Activated CD8-positive, alpha-beta memory T cell treated with anti-CD3 and anti-CD28 coated beads, Interleukin-2, amount 50 U/mL, for 1 hour (primary cell): ENCODE data around the gene CNTF.
"Not testable (repeated sequence)": the region's sequence is repeated elsewhere in the genome, so short reads cannot be mapped to it uniquely, and the experiment has no call there.

Experiments used
- DNase-seq: peaks from one replicate; pipeline ENCODE4 v3.0.0-alpha.2; 2020; ENCODE audit errors: extremely low read depth

The CNTF gene, protein sequence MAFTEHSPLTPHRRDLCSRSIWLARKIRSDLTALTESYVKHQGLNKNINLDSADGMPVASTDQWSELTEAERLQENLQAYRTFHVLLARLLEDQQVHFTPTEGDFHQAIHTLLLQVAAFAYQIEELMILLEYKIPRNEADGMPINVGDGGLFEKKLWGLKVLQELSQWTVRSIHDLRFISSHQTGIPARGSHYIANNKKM

DNA sequence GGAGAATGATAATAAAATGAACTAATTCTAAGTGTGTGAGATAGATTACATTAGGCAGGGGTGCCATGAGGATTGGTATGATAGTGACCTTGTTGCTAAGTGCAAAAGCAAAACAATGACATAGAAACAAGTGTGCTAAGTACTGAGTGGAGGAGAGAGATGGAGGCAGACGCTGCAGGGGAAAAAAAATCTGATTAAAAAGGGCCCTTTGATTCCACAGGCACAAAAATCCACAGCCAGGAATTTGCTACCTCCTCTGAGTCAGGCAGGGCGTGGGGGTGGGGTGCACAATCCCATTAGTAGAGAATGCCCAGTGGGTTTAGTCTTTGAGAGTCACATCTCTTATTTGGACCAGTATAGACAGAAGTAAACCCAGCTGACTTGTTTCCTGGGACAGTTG is at the start of gene CNTF:
Gene CNTF (plus strand): TSS at position 322 of the 400 bp plus-strand sequence. CDS start 88 bp downstream, outside the sequence.
- DNase-seq = no peak

DNA sequence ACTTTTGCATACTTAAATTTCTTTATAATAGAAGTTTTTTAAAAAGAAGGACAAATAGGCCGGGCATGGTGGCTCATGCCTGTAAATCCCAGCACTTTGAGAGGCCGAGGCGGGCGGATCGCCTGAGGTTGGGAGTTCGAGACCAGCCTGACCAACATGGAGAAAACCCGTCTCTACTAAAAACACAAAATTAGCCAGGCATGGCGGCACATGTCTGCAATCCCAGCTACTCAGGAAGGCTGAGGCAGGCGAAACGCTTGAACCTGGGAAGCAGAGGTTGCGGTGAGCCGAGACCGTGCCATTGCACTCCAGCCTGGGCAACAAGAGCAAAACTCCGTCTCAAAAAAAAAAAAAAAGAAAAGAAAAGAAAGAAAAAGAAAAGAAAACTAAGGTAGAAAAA is 49.6 kb upstream of the CNTF start:
- not testable (repeated sequence) for DNase-seq

DNA sequence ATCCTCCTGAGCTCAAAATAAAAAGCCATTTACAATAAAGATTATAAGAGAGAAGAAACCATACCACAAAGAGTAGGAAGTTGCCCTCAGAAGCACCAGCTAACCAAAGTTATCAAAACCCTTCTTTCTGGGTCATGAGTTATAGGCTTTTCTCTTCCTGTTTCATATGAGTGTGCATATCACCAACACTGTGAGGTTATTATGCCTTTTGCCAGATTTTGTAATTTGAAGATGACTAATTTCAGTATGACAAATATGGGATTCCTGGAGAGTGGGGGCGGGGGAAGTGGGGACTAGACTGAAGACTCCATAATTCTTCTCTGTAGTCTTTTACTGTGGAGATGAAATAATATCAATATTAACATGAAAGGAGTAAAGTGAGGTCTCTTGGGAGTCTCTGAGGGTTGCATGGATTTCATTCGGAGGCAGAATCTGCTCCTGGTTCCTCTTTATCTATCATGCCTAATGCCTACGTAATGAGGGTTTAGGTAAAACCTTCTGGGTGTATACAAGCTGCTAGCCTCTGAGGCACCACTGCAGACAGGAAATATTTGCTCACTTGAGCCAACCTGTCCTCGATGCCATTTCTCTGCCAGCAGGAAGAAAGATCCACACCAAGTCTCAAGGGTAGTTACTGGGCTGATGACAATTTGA is 48.9 kb upstream of the CNTF start:
- DNase-seq = no peak

DNA sequence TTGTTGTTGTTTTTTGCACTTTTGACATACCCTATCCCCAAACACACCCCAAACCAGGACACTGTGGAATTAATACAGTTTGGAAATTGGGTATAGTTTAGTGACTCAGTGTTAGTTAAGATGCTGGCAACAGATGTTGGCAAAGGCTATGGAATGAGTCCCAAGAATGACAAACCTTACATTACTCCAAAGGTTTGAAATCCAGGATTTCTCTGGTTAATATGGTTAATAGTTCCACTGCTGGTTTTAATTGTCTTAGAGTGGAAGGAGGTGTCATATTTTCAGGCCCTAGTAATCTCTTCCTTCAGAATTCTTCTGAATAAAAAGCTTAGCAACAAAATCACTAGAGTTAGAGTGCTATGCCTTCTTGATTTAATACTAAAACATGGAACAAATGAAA is 47.6 kb upstream of the CNTF start:
- no peak for DNase-seq

DNA sequence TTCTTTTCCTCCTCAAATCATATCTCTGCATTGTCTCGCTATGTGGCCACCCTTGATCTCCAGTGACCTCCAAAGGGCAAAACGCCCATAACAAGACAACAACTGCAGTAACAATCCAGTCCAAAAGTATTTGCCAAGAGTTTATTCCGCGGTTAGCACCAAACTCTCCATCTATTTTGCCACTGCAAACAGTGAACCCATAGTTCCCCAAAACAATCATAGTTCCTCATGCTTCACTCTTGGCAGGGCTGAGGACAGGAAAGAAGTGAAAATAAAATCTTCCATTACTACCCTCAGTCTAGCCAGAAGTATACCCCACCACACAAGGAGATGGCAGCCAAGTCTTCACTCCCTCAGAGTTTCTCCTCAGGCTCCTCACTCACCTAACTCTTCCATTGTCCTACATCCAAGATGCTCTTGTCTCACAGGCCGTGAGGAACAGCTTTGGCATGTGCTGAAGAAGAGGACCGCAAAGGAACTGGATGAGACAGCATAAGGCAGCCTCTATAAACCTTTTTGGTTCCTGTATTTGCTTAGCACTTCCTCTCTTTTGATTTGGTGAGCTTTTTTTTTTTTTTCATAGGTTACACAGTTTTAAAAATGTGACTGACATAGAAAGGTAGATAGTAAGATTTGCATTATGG is 47.0 kb upstream of the CNTF start, which contains the start of gene LPXN:
Gene LPXN (minus strand): TSS at position 480 of the 644 bp plus-strand sequence. CDS start 84 bp downstream, at position 396.
- no peak for DNase-seq

DNA sequence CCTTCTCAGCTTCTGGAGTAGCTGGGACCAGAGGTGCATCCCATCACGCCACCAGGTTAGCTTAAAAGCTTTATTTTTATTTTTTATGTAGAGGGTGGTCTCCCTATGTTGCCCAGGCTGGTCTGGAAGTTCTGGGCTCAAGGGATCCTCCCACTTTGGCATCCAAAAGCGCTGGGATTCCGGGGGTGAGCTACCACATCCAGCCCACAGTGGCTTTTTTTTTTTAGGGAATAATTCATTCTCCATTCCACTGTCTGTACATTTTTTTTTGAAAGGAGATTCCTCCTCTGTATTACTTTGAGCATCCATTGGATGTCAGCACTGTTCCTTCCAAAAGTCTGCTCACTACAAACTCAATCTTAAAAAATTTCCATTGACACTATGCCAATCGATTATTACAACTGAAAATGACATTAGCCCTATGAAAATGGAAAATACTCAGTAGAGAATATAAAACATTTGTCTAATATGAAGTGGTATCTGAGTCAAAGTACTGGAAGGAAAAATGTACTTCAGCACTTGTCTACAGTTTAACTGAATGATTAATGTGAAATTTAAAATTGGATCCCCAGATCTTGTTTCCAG is 45.5 kb upstream of the CNTF start:
- DNase-seq = no peak

DNA sequence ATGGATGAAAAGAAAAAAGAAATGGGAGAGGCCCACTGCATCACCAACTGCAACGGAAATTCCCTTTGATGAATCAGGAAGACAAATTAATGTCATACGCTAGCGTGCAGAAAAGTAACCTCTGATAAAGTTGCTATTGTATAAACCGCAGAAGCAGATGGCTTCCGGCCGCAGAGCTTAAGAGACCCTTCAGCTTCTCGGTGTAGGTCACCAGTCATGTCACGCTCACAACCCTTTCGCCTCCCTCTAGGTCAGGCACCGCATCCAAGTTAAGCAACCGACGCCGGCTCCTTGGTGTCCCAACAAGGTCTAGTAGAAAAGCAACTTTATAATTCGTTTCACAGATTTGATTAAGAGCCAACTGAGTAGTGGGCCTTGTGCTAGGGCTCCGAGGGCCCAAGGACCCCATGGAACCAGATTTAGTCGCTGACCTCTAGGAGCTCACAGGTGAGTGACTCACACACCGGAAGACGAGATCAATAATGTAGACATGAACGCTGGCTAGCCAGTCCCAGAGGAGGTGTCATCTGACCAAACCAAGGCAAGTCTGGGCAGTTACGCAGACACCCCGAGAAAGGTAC is 44.8 kb upstream of the CNTF start:
- peak; percentile 80 for DNase-seq

DNA sequence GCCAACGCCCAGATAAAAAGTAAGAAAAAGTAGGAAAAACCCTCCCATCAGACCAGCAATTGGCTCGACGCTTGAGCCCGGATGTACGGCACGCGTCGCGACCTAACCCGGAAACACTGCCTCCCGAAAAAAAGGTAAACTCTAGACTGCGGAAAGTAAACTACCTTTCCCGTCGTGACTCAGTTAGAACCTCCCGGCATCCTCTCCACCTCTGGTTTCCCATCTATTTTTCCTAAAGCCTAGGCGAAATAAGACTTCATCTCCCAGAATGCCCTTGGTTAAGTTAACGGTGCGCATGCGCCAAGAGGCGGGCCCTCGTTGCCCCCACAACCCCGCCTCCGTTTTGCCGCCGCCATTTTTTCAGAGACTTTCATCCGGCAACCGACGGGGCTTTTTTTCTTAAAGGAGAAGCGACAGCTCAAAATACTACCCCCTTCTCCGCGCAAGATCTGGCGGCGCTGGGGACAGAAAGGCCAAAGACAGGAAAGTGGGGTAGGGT is 44.3 kb upstream of the CNTF start:
- DNase-seq = peak; percentile 90

DNA sequence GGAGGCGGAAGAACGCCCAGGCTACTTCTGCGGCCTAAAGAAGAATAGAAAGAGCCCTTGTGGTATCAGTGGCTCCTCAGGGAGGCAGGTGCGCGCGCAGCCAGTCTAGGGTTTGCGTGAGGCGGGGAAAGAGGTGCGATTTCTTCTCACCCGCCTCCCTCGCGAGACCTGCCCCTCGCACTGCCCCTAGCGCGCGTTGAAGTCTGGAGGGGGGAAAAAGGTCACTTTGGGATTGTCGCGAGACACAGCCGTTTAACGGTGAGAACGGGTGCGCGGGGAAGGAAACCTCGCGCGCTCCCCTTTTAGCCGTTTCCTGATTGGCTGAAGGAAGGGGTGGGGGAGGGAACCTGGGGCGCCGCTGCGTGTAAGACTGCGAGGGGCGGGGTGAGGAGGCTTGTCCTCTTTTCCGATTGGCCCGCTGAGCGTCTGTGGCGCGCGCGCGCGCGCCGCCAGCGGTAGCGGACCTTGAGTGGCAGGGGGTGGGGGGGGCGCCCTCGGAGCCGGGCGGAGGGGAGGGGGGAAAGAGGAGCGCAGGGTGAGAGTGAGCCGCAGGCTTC is 43.8 kb upstream of the CNTF start, which contains the start of gene ZFP91:
Gene ZFP91 (plus strand): TSS at position 429 of the 557 bp plus-strand sequence. CDS start 219 bp downstream, outside the sequence.
- DNase-seq = peak; percentile 92

DNA sequence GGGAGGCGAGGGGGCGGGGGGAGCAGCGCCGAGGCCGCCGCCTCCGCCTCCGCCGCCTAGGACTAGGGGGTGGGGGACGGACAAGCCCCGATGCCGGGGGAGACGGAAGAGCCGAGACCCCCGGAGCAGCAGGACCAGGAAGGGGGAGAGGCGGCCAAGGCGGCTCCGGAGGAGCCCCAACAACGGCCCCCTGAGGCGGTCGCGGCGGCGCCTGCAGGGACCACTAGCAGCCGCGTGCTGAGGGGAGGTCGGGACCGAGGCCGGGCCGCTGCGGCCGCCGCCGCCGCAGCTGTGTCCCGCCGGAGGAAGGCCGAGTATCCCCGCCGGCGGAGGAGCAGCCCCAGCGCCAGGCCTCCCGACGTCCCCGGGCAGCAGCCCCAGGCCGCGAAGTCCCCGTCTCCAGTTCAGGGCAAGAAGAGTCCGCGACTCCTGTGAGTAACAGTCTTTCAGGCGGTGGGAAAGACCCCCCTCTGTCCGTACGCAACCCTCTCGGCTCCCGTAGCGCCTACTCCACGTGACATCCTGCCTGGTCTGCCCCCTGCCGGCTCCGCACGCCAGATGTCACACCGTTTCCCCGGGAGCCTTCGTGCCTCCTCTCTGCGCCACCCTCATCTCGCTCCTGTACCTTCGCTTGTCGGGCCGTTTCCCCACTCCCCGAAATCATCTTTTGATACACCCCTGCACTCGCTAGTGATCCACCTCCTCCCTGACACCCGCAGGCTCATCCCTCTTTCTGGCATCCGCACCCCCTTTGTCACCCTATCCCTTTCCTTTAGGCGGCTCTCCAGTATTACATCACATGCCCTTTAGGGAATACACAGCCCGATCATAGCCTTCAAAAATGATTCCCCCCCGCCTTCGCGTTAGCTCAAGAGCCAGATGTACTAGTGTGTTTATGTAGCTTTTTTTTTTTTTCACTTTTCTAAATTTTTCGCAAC is 43.0 kb upstream of the CNTF start:
- DNase-seq = peak; percentile 81

DNA sequence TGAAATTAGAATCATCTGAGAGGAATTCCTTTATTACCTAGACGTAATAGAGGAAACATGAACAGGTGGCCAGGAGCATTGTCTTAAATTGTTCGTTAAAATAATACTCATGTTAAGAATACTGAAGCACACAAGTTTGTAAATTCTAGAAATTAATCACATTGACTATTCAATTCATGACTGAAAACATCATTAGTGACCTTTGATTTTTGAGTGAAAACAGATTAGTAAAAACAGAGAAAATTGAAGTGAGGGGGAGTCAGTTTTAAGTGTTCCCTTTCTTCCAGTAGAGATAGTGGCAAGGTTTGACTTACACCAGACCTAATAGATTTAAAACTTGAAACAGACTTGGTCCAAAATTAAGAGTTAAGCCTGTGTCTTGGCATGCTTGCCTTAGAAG is 42.2 kb upstream of the CNTF start:
- DNase-seq = no peak

DNA sequence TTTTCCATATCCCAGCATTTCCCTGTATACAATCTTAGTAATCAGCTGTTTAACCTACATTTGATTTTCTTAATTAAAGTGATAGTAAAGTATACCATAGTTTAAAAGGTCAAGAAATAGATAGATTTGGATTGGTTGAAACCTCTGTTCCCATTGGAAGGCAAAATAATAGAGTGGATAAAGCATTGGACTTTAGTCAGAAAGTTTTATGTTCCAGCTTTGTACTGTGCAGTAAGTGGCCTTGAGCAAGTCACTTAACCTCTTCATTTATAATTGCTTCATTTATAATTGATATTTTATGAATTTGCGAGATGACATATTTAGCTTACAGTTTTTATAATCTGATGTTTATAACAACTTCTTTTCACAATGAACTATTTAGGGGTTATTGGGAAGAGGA is 40.0 kb upstream of the CNTF start:
- DNase-seq = no peak

DNA sequence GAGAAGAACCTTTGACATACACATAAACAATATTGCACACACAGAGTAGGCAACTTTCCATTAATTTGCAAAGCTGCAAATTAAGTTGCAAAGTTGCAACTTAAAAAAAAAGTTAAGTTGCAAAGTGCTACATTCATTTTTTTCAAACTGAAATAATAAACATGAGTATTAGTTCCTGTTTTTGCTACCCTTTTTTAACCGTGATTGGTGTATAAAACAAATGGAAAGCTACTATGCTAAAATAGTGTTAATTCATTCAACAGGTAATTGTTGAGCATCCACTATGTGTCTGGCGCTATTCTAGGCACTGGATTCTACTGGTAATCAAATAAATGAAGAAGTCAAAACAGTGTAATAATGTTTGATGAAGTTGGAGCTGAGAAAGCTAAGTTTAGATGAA is 35.5 kb upstream of the CNTF start:
- no peak for DNase-seq

DNA sequence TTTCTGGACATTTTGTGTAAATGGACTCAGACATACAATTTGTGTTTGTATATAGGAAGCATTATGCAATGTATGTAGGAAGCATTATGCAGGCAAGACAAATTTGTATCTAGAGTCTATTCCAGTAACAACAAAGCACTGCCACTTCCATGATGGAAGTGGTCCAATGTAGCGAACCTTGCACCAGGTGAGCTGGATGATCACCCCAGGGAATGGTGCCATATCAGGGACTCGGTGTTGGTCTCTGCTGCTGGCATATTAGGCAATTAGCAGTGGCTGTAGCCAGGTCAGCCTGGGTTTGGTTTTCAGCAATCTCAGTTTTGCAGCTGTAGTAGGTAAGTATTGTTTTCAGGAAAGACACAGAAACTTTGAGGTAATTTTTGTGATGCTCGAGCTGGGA is 30.8 kb upstream of the CNTF start:
- no peak for DNase-seq

DNA sequence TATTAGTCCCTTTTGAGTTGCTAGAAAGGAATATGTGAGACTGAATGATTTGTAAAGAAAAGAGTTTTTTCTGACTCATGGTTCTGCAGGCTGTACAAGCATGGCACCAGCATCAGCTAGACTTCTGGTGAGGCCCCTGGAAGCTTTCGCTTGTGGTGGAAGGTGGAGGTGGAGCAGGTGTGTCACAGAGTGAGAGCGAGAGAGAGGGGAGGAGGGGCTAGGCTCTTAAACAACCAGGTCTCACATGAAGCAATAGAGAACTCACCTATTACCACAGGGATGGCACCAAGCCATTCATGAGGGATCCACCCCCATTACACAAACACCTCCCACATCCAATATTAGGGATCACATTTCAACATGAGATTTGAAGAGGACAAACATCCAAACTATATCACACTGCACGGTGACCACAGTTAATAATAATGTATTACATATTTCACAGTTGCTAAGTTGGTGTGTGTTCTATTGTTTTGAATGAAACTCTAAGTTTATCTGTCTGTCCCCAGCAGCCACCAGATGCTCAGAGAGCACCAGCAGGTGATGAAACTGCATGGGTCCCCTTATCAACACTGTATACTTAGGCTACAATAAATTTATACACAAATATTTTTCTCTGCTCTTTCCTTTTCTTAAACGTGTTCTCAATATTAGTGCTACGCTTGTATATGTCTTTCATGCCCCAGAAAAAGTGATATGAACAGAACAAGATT is 29.5 kb upstream of the CNTF start:
- no peak for DNase-seq

DNA sequence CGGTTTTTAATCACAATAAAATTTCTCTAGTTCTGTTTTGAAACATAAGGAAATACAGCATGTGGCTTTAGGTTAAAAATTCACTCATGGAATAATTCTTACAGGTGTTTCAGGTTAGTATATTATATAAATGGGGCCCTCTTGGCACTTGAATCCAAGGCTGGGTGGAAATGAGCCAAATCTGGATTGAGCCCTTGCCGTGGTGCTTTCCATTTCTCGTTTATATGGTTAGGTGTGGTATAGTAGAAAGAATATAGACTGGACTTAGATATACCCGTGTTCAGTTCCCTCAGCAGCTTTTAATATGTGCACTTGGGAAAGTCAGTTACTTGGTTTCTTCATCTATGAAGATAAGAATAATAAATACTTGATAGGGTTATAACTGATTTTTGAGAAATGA is 27.6 kb upstream of the CNTF start:
- no peak for DNase-seq

DNA sequence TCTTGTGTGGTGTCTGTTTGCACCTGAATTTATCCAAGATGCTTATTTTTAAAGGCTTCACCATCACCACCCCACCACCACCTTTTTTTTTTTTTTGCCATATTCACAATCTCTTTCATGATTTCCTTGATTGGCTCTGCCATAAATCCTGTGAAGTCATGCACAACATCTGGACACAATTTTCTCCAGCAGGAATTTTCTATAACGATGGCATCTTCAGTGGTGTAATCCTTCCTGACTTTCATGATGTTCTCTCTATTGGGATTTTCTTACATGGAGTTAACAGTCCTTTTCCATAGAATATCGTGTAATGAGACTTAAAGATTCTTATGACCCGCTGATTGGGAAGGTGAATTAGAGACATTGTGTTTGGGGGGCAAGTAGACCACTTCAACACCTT is 25.8 kb upstream of the CNTF start:
- DNase-seq = no peak

DNA sequence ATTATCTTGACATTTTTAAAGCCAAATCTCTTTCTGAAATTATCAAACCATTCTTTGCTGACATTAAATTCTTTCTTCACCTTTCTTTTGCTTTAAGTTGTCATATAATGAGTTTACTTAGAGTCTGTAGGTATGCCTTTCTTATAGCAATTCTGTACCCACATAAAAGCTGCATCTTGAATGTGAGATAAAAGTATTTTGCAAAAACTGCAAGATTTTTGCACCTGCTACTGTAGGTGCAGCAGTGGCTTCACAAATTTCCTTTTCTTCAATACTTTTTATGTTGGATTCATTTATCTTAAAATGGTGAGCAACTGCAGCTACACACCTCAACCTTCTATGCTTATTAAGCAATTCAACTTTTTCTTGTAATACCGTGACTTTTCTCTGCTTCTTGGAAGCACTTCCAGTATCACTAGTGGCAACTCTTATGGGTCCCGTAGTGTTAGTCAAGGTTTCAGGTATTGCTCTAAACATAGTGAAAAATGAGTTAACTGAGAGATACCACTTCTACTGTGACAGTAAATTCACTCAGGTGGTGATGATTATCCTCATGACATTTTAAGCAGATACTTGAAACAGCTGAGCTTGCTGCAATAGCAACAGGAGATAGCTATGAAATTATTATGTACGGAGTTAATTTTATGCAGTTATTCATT is 24.9 kb upstream of the CNTF start:
- no peak for DNase-seq

DNA sequence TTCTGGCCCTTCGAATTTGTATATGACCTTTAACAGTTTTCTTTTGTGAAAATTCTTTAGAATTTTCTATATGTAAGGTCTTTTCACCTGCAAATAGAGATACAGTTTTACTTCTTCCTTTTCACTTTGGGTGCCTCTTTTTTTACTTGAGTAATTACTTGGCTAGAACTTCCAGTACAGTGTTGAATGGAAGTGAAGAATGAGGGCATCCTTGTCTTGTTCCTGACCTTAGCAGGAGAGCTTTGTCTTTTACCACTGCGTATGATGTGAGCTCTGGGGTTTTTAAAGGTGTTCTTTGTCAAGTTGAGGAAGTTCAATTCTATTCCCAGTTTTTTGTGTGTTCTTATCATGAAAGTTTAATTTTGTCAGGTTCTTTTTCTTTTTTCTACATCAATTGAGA is 22.0 kb upstream of the CNTF start:
- DNase-seq = no peak
